H1 (cell line): Measurements from ENCODE around the gene TMBIM4. TPM values are rescaled to one million over a fixed set of nuclear protein-coding genes. Genes with fewer than 3 reads are reported as not detected.

Experiments used
- CTCF ChIA-PET: fragments of 300-600 bp; sonication (Branson Sonifier 250); formaldehyde crosslinking; loops from one replicate; lab custom pipeline; 2021; ENCODE audit not compliant: partially characterized antibody; lab: Charles Lee
- POLR2A ChIA-PET: fragments of 300-600 bp; sonication (Branson Sonifier 250); formaldehyde crosslinking; loops from one replicate; lab custom pipeline; 2021; ENCODE audit warnings: inconsistent platforms; ENCODE audit not compliant: partially characterized antibody; lab: Charles Lee
- DNase-seq, 2 experiments: peaks; one replicate each; pipeline versions ENCODE4 v3.0.0 to v3.0.0-alpha.2; 2010 to 2022; ENCODE audit warnings: low spot score in 2 of 2, low read depth in 1 of 2, mixed read lengths in 1 of 2
- FAIRE-seq: peaks from 2 replicates; lab custom pipeline; 2011; peaks lifted over from hg19 to GRCh38; lab: Jason Lieb, UNC
- H2AFZ ChIP-seq: 2 replicates; pipeline ENCODE4 v1.8.1; 2012; ENCODE audit warnings: low read length, inconsistent platforms
- H2AK5ac ChIP-seq: 2 replicates; pipeline ENCODE4 v1.6.1; 2013; ENCODE audit warnings: low read depth, low read length
- H2BK120ac ChIP-seq: replicated peaks from 2 replicates; pipeline ENCODE3; 2013; ENCODE audit warnings: low read depth, low read length, inconsistent platforms
- H2BK12ac ChIP-seq: 2 replicates; pipeline ENCODE4 v1.6.1; 2013; ENCODE audit warnings: low read depth, low read length
- H2BK15ac ChIP-seq: 2 replicates; pipeline ENCODE4 v1.6.1; 2013; ENCODE audit warnings: low read length
- H2BK20ac ChIP-seq: 2 replicates; pipeline ENCODE4 v1.6.1; 2013; ENCODE audit warnings: low read length
- H2BK5ac ChIP-seq: 2 replicates; pipeline ENCODE4 v1.6.1; 2013; ENCODE audit warnings: low read depth, low read length
- H3K14ac ChIP-seq: 2 replicates; pipeline ENCODE4 v1.6.1; 2013; ENCODE audit warnings: inconsistent platforms; ENCODE audit not compliant: insufficient read length
- H3K18ac ChIP-seq: 2 replicates; pipeline ENCODE4 v1.6.1; 2013; ENCODE audit warnings: low read length; ENCODE audit errors: extremely low read depth
- H3K23ac ChIP-seq: 2 replicates; pipeline ENCODE4 v1.6.1; 2013; ENCODE audit warnings: inconsistent platforms; ENCODE audit not compliant: insufficient read length
- H3K23me2 ChIP-seq: 2 replicates; pipeline ENCODE4 v1.6.1; 2013; ENCODE audit warnings: low read depth, low read length
- H3K27ac ChIP-seq: 2 replicates; pipeline ENCODE4 v1.6.1; 2011; ENCODE audit warnings: low read depth, low read length, inconsistent platforms
- H3K27me3 ChIP-seq, 4 experiments: replicated peaks in 1 of 4; 1 replicate in 1 of 4; 2 replicates in 3 of 4; pipeline versions ENCODE4 v1.6.1 to v1.8.1; 2011 to 2013; ENCODE audit warnings: low read length in 3 of 4, mild to moderate bottlenecking in 3 of 4, inconsistent platforms in 2 of 4, mixed read lengths in 2 of 4, moderate library complexity in 1 of 4; ENCODE audit not compliant: control insufficient read depth in 3 of 4, insufficient read depth in 3 of 4; ENCODE audit errors: extremely low read depth in 1 of 4
- H3K36me3 ChIP-seq, 4 experiments: 2 replicates each; pipeline versions ENCODE4 v1.6.1 to v1.8.1; 2011 to 2013; ENCODE audit warnings: mild to moderate bottlenecking in 4 of 4, low read length in 3 of 4, moderate library complexity in 2 of 4, control low read depth in 1 of 4, inconsistent platforms in 1 of 4; ENCODE audit not compliant: insufficient read depth in 4 of 4, control insufficient read depth in 2 of 4
- H3K4ac ChIP-seq: replicated peaks from 2 replicates; pipeline ENCODE3; 2013; ENCODE audit warnings: low read length, low read depth, mixed read lengths, inconsistent platforms; ENCODE audit not compliant: insufficient read length
- H3K4me1 ChIP-seq, 4 experiments: replicated peaks in 1 of 4; 1 replicate in 1 of 4; 2 replicates in 3 of 4; pipeline versions ENCODE4 v1.6.1 to v1.8.1; 2011 to 2013; ENCODE audit warnings: low read length in 3 of 4, inconsistent platforms in 2 of 4, mixed read lengths in 1 of 4; ENCODE audit not compliant: insufficient read depth in 4 of 4, control insufficient read depth in 3 of 4
- H3K4me2 ChIP-seq, 2 experiments: 2 replicates each; pipeline versions ENCODE4 v1.6.1 to v1.8.1; 2011 to 2013; ENCODE audit warnings: low read depth in 2 of 2, low read length in 2 of 2, control low read depth in 1 of 2, inconsistent platforms in 1 of 2, mild to moderate bottlenecking in 1 of 2; ENCODE audit not compliant: insufficient read depth in 1 of 2
- H3K4me3 ChIP-seq, 4 experiments: fragments of 200-600, 300-600 bp in 1 of 4; sonication (generic), shearing (Covaris generic), sonication (Bioruptor Twin) in 1 of 4; 2 replicates each; pipeline versions ENCODE4 v1.5.1 to v1.8.1; 2011 to 2016; ENCODE audit warnings: low read length in 4 of 4, low read depth in 3 of 4, control low read depth in 2 of 4, inconsistent platforms in 2 of 4, mild to moderate bottlenecking in 2 of 4, mixed read lengths in 1 of 4, moderate library complexity in 1 of 4; ENCODE audit not compliant: insufficient read depth in 2 of 4; ENCODE audit errors: extremely low read depth in 1 of 4
- H3K56ac ChIP-seq: replicated peaks from 2 replicates; pipeline ENCODE3; 2013; ENCODE audit warnings: low read depth, mild to moderate bottlenecking, mixed read lengths, low read length, inconsistent platforms; ENCODE audit not compliant: insufficient read length
- H3K79me1 ChIP-seq: 2 replicates; pipeline ENCODE4 v1.6.1; 2013; ENCODE audit warnings: low read depth, low read length, control low read depth
- H3K79me2 ChIP-seq, 2 experiments: 2 replicates each; pipeline versions ENCODE4 v1.6.1 to v1.8.1; 2012 to 2013; ENCODE audit warnings: low read length in 2 of 2, mild to moderate bottlenecking in 2 of 2, inconsistent platforms in 1 of 2; ENCODE audit not compliant: insufficient read depth in 2 of 2, control insufficient read depth in 1 of 2
- H3K9ac ChIP-seq, 4 experiments: replicated peaks in 1 of 4; 1 replicate in 1 of 4; 2 replicates in 3 of 4; pipeline versions ENCODE4 v1.6.1 to v1.8.1; 2011 to 2013; ENCODE audit warnings: low read depth in 3 of 4, low read length in 3 of 4, control low read depth in 2 of 4, mild to moderate bottlenecking in 2 of 4, moderate library complexity in 2 of 4, inconsistent platforms in 1 of 4; ENCODE audit errors: extremely low read depth in 1 of 4
- H3K9me3 ChIP-seq, 2 experiments: 2 replicates each; pipeline versions ENCODE4 v1.6.1 to v1.8.1; 2012 to 2013; ENCODE audit warnings: mild to moderate bottlenecking in 2 of 2, moderate library complexity in 2 of 2, control low read depth in 1 of 2, inconsistent platforms in 1 of 2, low read depth in 1 of 2, low read length in 1 of 2, mixed read lengths in 1 of 2; ENCODE audit not compliant: insufficient read depth in 2 of 2
- H4K20me1 ChIP-seq, 2 experiments: replicated peaks in 1 of 2; 2 replicates each; pipeline versions ENCODE3 to v1.8.1; 2011 to 2013; ENCODE audit warnings: inconsistent platforms in 2 of 2, low read length in 2 of 2, mild to moderate bottlenecking in 1 of 2; ENCODE audit not compliant: insufficient read depth in 2 of 2, control insufficient read depth in 1 of 2
- H4K5ac ChIP-seq: 2 replicates; pipeline ENCODE4 v1.6.1; 2013; ENCODE audit warnings: low read length, low read depth, mixed read lengths, inconsistent platforms; ENCODE audit not compliant: insufficient read length
- H4K8ac ChIP-seq: 2 replicates; pipeline ENCODE4 v1.8.0; 2013; ENCODE audit warnings: mild to moderate bottlenecking, moderate library complexity, low read length, inconsistent platforms; ENCODE audit not compliant: insufficient read depth; ENCODE audit errors: extremely low read depth
- H4K91ac ChIP-seq: replicated peaks from 2 replicates; pipeline ENCODE3; 2013; ENCODE audit warnings: low read length, mixed read lengths, inconsistent platforms; ENCODE audit not compliant: insufficient read length
- BRCA1 ChIP-seq: IDR thresholded peaks from 2 replicates; pipeline ENCODE4 v1.6.1; 2012; ENCODE audit warnings: low read depth, low read length, improper control_type of control experiment
- CHD1 ChIP-seq: IDR thresholded peaks from 2 replicates; pipeline ENCODE4 v1.6.1; 2012; ENCODE audit warnings: low read depth, low read length, improper control_type of control experiment
- CHD2 ChIP-seq: IDR thresholded peaks from 2 replicates; pipeline ENCODE4 v1.6.1; 2012; ENCODE audit warnings: low read length, improper control_type of control experiment
- CTBP2 ChIP-seq: IDR thresholded peaks from 2 replicates; pipeline ENCODE4 v1.7.0; 2011; ENCODE audit warnings: borderline replicate concordance, mild to moderate bottlenecking, moderate library complexity, mixed read lengths, low read length; ENCODE audit not compliant: insufficient read depth, insufficient read length
- EGR1 ChIP-seq: IDR thresholded peaks from 2 replicates; pipeline ENCODE4 v1.6.1; 2011; ENCODE audit warnings: low read depth, low read length, borderline replicate concordance
- EP300 ChIP-seq, 2 experiments: IDR thresholded peaks; 1 replicate in 1 of 2; 2 replicates in 1 of 2; pipeline ENCODE4 v1.6.1; 2011 to 2012; ENCODE audit warnings: low read depth in 2 of 2, low read length in 2 of 2, mild to moderate bottlenecking in 2 of 2, borderline replicate concordance in 1 of 2, inconsistent platforms in 1 of 2, moderate library complexity in 1 of 2
- GTF2F1 ChIP-seq: IDR thresholded peaks from 2 replicates; pipeline ENCODE4 v1.6.1; 2012; ENCODE audit warnings: low read depth, low read length, improper control_type of control experiment, borderline replicate concordance
- KDM1A ChIP-seq: fragments of 200-600, 300-600 bp; sonication (generic); IDR thresholded peaks from 2 replicates; pipeline ENCODE4 v1.7.1; 2016; ENCODE audit warnings: mild to moderate bottlenecking, low read length, borderline replicate concordance
- NANOG ChIP-seq: IDR thresholded peaks from 2 replicates; pipeline ENCODE4 v1.6.1; 2011; ENCODE audit warnings: low read length, low read depth, mild to moderate bottlenecking, inconsistent platforms; ENCODE audit not compliant: insufficient read depth, poor library complexity, severe bottlenecking
- NRF1 ChIP-seq: IDR thresholded peaks from 2 replicates; pipeline ENCODE4 v1.6.1; 2011; ENCODE audit warnings: mild to moderate bottlenecking, low read depth, low read length, improper control_type of control experiment
- RXRA ChIP-seq: IDR thresholded peaks from 2 replicates; pipeline ENCODE4 v1.6.1; 2011; ENCODE audit warnings: low read depth, mild to moderate bottlenecking, low read length, moderate library complexity; ENCODE audit not compliant: insufficient read depth
- SIN3A ChIP-seq, 2 experiments: IDR thresholded peaks in 1 of 2; conservative IDR thresholded peaks in 1 of 2; 2 replicates each; pipeline ENCODE4 v1.6.1; 2011 to 2012; ENCODE audit warnings: low read length in 2 of 2, improper control_type of control experiment in 1 of 2, low read depth in 1 of 2, mild to moderate bottlenecking in 1 of 2
- SIRT6 ChIP-seq: IDR thresholded peaks from one replicate; pipeline ENCODE4 v1.7.1; 2012; ENCODE audit warnings: low read length, inconsistent platforms
- SP4 ChIP-seq: IDR thresholded peaks from 2 replicates; pipeline ENCODE4 v1.6.1; 2012; ENCODE audit warnings: low read length, inconsistent platforms
- SRF ChIP-seq: IDR thresholded peaks from 2 replicates; pipeline ENCODE4 v1.6.1; 2011; ENCODE audit warnings: mild to moderate bottlenecking, low read depth, low read length, moderate library complexity
- WGBS, 2 experiments: shearing (Covaris generic) in 1 of 2; methylation state at CpG; one replicate each; pipeline versions ENCODE4 v1.1.6 to v1.1.7; 2013 to 2015; ENCODE audit warnings: low lambda C conversion rate in 2 of 2, mixed read lengths in 2 of 2, inconsistent platforms in 1 of 2, low coverage in 1 of 2, missing lambda C conversion rate in 1 of 2; ENCODE audit not compliant: insufficient replicate concordance in 2 of 2, insufficient coverage in 1 of 2, insufficient read length in 1 of 2; ENCODE audit errors: extremely low coverage in 1 of 2, missing lambda C conversion rate in 1 of 2; 5-methylcytosine and 5-hydroxymethylcytosine counted together
- polyA plus RNA-seq, 7 experiments: library from polyadenylated mRNA; depleted of rRNA in 3 of 7; stranded (reverse) in 5 of 7; unstranded in 2 of 7; fragments of >200 nt in 5 of 7; fragments of 200-250 nt in 2 of 7; gene quantifications; 1 replicate in 5 of 7; 2 replicates in 1 of 7; 4 replicates in 1 of 7; pipeline versions ENCODE4 v1.2.1 to v1.2.3, GENCODE V29; 2011 to 2013; ENCODE audit warnings: missing spikeins in 2 of 7, mixed read lengths in 2 of 7
- total RNA-seq: library from RNA; stranded (reverse); fragmentation: NEBNext Ultra II Directional; extraction: Animal tissue kit (Norgen Biotek cat#: 25700); gene quantifications from 2 replicates; pipeline ENCODE4 v1.2.1, GENCODE V29; 2021

TMBIM4 gene
- total and polyA plus RNA-seq, 2 of the 8 experiments (the other 6 are each of a cell fraction or from before 2014, with no cell fraction given): 12.8 to 46.6 TPM

DNA sequence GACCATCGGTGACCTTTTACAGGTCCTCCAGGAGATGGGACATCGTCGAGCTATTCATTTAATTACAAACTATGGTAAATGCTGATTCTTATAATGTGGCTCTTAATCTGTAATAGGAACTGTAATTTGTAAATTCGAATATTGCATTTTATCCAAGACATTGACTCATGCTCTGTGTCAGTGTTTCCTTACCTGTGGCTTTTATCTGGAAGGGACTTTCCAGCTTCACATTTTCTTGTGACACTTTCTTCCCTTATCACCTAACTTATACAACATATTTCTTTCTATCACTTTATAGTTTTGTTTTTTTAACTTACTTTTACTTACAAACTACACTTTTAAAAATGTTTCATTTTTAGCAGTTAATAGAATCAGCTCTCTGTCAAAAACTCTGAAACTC lies 34.0 kb upstream of the TMBIM4 start:
- Histone ChIP-seq H3K9me3 (peaks cover 0 to 5% of the 10 kb centered on the region in 2 experiments; a peak in 1 of 4 replicates), H2BK5ac (no peak overlapping the region), H3K27me3 (no peaks in the 10 kb centered on the region), H4K8ac (no peak overlapping the region), H3K9ac (no peak overlapping the region), H3K4ac (no peak overlapping the region), H2BK20ac (no peak overlapping the region), H3K14ac (no peak overlapping the region), H4K20me1 (no peaks in the 10 kb centered on the region), H3K79me1 (no peaks in the 10 kb centered on the region), H3K4me1 (no peaks in the 10 kb centered on the region), H3K79me2 (no peaks in the 10 kb centered on the region), H2BK15ac (no peak overlapping the region), H4K91ac (no peak overlapping the region), H3K4me3 (no peak overlapping the region), H3K4me2 (no peak overlapping the region), H3K27ac (no peak overlapping the region), H3K56ac (no peak overlapping the region), H2BK120ac (no peak overlapping the region), H3K23me2 (no peaks in the 10 kb centered on the region), H4K5ac (no peak overlapping the region), H2BK12ac (no peak overlapping the region), H3K18ac (no peak overlapping the region), H3K23ac (no peak overlapping the region), H3K36me3 (no peaks in the 10 kb centered on the region), H2AFZ (no peak overlapping the region), H2AK5ac (no peak overlapping the region)
- CTCF ChIA-PET: interaction anchor here (0.6 to 0.9 kb wide), 2 partner anchors 9 to 955 kb away, joined by 3 read pairs; no protein-coding TSS in a partner anchor
- 87% methylated on average over 4 of the region's 4 CpGs; no CpG with 5 or more reads in 1 of the 2 experiments for WGBS, 2 experiments
- DNase-seq (no peak), FAIRE-seq (no peak)
- POLR2A ChIA-PET: no interaction called here
- TF ChIP-seq SRF (no peak), NRF1 (no peak), CHD1 (no peak), SIN3A (conservative IDR thresholded peaks at IDR 0.05 in 1 of 2, IDR thresholded peaks at IDR 0.05 in 1 of 2; ENCODE audit: low read depth in 1 of 2, low read length in 2 of 2) (no peak), GTF2F1 (no peak), EGR1 (no peak), KDM1A (no peak), CTBP2 (no peak), NANOG (no peak), EP300 (IDR thresholded peaks at IDR 0.05; ENCODE audit: borderline replicate concordance in 1 of 2, low read depth in 2 of 2, low read length in 2 of 2) (no peak), BRCA1 (no peak), RXRA (no peak), CHD2 (no peak), SIRT6 (no peak), SP4 (no peak)
